ENCODE measurements around the gene MSRB1. TPM values are rescaled to one million over a fixed set of nuclear protein-coding genes. Genes with fewer than 3 reads are reported as not detected.

Gene MSRB1
- total and polyA plus RNA-seq, 2 of the 13 experiments (the other 11 are each of a cell fraction or from before 2014, with no cell fraction given), result 32.1 to 75.4 TPM

DNA sequence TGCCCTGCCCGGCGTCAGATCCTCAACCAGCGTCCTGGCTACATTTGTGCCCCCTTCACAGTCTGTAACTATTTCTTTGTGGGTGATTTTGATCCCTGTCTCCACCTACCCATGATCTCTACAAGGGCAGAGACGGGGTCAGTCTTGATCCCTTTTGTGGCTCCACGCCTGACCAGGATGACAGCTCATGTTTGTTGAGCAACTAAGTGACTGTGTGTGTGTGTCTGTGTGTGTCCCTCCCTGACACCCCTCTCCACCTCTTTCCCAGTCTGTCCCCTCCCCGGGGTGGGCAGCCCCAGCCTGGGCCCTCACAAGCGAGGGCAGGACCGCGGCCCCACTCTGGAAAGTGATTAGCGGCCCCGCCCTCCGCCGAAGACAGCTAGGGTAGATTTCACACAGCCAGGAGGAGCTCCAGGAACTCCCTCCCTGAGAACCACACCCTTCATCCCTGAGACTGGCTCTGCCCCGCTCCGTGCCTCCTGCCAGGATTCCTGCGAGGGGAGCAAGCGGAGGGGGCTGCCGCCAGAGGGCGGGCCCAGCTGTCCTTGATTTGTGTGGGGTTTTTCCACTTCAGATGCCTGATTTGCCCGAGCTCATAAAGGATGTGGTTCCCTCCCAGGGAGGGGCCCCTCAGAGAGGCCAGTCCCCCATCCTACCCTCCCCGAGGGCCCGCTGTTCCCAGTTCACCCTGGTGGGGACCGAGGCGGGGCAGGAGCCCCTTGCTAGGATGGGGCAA lies 19.5 kb downstream of the MSRB1 start:
- no peaks in the 10 kb centered on the region for H3K36me3 ChIP-seq (replicated peaks in 1 of 2; ENCODE audit: control insufficient read depth in 1 of 2, insufficient read depth in 2 of 2, low read length in 2 of 2)
- peak; percentile 52 for ATAC-seq
- POLR2A ChIA-PET, result interaction anchor here (1.0 to 1.4 kb wide), 3 partner anchors 18 to 232 kb away, joined by 3 to 8 read pairs (median 4); partner anchors contain the start of genes RPS2 and TRAF7
- H3K9me3 ChIP-seq (ENCODE audit: low read length), result no peaks in the 10 kb centered on the region
- intact Hi-C loops (cut with micrococcal nuclease; ENCODE audit: unreplicated experiment) (no loop called here), in situ Hi-C loops (cut with HindIII; ENCODE audit: extremely low pct_ligation_motif_present, low pct_unique_long_range_greater_than_20kb) (loop anchor here (5.0 kb wide), 1 partner anchor 61 kb away; no protein-coding TSS in a partner anchor)
- H3K9ac ChIP-seq (ENCODE audit: insufficient read depth, low read depth, low read length), result no peak overlapping the region
- H3K79me2 ChIP-seq (ENCODE audit: insufficient read depth, low read length), result no peaks in the 10 kb centered on the region
- 3% methylated on average over 14 of the region's 24 CpGs for WGBS (ENCODE audit: low lambda C conversion rate)
- H4K20me1 ChIP-seq (ENCODE audit: insufficient read depth, low read length), result 0 out of 2 replicates have a peak, but pooled peaks cover 2% of the 10 kb centered on the region
- H3K27me3 ChIP-seq (ENCODE audit: control insufficient read depth in 1 of 2, insufficient read depth in 2 of 2, low read length in 2 of 2), result peaks cover 19 to 53% of the 10 kb centered on the region in 2 experiments
- H3K4me1 ChIP-seq (ENCODE audit: insufficient read depth, low read length), result peaks cover 48% of the 10 kb centered on the region
- H3K4me2 ChIP-seq (ENCODE audit: low read depth, low read length), result peak overlapping the region; percentile 66
- DNase-seq (ENCODE audit: low spot score), result peak; percentile 50
- no peak overlapping the region for H3K27ac ChIP-seq (ENCODE audit: extremely low read length, insufficient read depth, low read length)
- BruUV-seq (replicated peaks), result no TSS peak
- FAIRE-seq, result peak; percentile 18
- H2AFZ ChIP-seq (ENCODE audit: low read length), result no peak overlapping the region
- H3K4me3 ChIP-seq (replicated peaks in 1 of 3; ENCODE audit: insufficient read depth in 1 of 3, low read depth in 2 of 3, low read length in 3 of 3), result peak overlapping the region in 1 of 3 experiments; percentile 38; a peak in 1 of 6 replicates
- CTCF ChIA-PET (ENCODE audit: low intra/inter-chr PET ratio, low total read pairs), result interaction anchor here (1.3 kb wide), 1 partner anchor 60 kb away, joined by 4 read pairs; no protein-coding TSS in a partner anchor
- no peak for TF ChIP-seq PITX1 (CRISPR knock-in tag; IDR thresholded peaks at IDR 0.05)
- TF ChIP-seq, protein P1, sequence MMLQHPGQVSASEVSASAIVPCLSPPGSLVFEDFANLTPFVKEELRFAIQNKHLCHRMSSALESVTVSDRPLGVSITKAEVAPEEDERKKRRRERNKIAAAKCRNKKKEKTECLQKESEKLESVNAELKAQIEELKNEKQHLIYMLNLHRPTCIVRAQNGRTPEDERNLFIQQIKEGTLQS (CRISPR knock-in tag; IDR thresholded peaks at IDR 0.05), result no peak
- TF ChIP-seq, protein P2, sequence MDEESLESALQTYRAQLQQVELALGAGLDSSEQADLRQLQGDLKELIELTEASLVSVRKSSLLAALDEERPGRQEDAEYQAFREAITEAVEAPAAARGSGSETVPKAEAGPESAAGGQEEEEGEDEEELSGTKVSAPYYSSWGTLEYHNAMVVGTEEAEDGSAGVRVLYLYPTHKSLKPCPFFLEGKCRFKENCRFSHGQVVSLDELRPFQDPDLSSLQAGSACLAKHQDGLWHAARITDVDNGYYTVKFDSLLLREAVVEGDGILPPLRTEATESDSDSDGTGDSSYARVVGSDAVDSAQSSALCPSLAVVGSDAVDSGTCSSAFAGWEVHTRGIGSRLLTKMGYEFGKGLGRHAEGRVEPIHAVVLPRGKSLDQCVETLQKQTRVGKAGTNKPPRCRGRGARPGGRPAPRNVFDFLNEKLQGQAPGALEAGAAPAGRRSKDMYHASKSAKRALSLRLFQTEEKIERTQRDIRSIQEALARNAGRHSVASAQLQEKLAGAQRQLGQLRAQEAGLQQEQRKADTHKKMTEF (CRISPR knock-in tag; IDR thresholded peaks at IDR 0.05), result 0 out of 2 replicates have a peak, but pooled peaks have one; percentile 30
- peak; percentile 24; the same call in 1 of the 2 replicates for TF ChIP-seq ZNF768 (CRISPR knock-in tag; IDR thresholded peaks at IDR 0.05)
- TF ChIP-seq, protein P3, sequence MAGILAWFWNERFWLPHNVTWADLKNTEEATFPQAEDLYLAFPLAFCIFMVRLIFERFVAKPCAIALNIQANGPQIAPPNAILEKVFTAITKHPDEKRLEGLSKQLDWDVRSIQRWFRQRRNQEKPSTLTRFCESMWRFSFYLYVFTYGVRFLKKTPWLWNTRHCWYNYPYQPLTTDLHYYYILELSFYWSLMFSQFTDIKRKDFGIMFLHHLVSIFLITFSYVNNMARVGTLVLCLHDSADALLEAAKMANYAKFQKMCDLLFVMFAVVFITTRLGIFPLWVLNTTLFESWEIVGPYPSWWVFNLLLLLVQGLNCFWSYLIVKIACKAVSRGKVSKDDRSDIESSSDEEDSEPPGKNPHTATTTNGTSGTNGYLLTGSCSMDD (CRISPR knock-in tag; IDR thresholded peaks at IDR 0.05), result no peak
- no peak for TF ChIP-seq FOXM1 (CRISPR knock-in tag; IDR thresholded peaks at IDR 0.05)
- no peak for TF ChIP-seq PAX8 (CRISPR knock-in tag; IDR thresholded peaks at IDR 0.05; ENCODE audit: borderline replicate concordance)
- no peak for TF ChIP-seq HHEX (CRISPR knock-in tag; IDR thresholded peaks at IDR 0.05)
- TF ChIP-seq, protein P4, sequence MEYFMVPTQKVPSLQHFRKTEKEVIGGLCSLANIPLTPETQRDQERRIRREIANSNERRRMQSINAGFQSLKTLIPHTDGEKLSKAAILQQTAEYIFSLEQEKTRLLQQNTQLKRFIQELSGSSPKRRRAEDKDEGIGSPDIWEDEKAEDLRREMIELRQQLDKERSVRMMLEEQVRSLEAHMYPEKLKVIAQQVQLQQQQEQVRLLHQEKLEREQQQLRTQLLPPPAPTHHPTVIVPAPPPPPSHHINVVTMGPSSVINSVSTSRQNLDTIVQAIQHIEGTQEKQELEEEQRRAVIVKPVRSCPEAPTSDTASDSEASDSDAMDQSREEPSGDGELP (IDR thresholded peaks at IDR 0.05; ENCODE audit: borderline replicate concordance, low read depth), result peak; percentile 16; the same call in 1 of the 2 replicates
- TF ChIP-seq RXRA (CRISPR knock-in tag; IDR thresholded peaks at IDR 0.05), result 0 out of 2 replicates have a peak, but pooled peaks have one; percentile 16
- 0 out of 2 replicates have a peak, but pooled peaks have one; percentile 47 for TF ChIP-seq ZNF263 (CRISPR knock-in tag; IDR thresholded peaks at IDR 0.05)
- TF ChIP-seq ZBTB7B (CRISPR knock-in tag; IDR thresholded peaks at IDR 0.05), result 0 out of 2 replicates have a peak, but pooled peaks have one; percentile 38
- TF ChIP-seq, protein P5, sequence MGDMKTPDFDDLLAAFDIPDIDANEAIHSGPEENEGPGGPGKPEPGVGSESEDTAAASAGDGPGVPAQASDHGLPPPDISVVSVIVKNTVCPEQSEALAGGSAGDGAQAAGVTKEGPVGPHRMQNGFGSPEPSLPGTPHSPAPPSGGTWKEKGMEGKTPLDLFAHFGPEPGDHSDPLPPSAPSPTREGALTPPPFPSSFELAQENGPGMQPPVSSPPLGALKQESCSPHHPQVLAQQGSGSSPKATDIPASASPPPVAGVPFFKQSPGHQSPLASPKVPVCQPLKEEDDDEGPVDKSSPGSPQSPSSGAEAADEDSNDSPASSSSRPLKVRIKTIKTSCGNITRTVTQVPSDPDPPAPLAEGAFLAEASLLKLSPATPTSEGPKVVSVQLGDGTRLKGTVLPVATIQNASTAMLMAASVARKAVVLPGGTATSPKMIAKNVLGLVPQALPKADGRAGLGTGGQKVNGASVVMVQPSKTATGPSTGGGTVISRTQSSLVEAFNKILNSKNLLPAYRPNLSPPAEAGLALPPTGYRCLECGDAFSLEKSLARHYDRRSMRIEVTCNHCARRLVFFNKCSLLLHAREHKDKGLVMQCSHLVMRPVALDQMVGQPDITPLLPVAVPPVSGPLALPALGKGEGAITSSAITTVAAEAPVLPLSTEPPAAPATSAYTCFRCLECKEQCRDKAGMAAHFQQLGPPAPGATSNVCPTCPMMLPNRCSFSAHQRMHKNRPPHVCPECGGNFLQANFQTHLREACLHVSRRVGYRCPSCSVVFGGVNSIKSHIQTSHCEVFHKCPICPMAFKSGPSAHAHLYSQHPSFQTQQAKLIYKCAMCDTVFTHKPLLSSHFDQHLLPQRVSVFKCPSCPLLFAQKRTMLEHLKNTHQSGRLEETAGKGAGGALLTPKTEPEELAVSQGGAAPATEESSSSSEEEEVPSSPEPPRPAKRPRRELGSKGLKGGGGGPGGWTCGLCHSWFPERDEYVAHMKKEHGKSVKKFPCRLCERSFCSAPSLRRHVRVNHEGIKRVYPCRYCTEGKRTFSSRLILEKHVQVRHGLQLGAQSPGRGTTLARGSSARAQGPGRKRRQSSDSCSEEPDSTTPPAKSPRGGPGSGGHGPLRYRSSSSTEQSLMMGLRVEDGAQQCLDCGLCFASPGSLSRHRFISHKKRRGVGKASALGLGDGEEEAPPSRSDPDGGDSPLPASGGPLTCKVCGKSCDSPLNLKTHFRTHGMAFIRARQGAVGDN (CRISPR knock-in tag; IDR thresholded peaks at IDR 0.05), result peak; percentile 50

Data from HepG2 (cell line).